Measurements from ENCODE around the gene HOMER1. TPM values are rescaled to one million over a fixed set of nuclear protein-coding genes. Genes with fewer than 3 reads are reported as not detected.

The HOMER1 gene
- total and polyA plus RNA-seq, 2 donors: 2.0 to 13.5 TPM

DNA sequence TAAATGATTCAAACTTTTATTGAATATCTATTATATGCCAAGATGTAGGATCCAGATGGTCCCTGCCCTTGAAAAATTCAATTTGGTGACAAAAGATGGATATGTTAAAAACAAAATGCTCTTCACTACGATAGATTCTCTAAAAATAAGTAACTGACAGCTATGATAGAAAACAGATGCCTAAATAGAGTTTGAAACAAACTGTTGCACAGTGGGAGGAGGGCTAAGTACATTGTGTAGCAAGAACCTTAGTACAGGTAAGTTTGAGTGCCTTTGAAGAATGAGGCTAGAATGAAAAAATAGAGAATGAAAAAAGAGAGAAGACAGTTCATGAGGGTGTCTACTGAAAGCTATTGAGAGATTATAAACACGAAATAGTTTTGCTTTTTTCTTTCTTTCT, 54.3 kb downstream of the HOMER1 start:
- no peaks in the 10 kb centered on the region for H3K4me1 ChIP-seq (ENCODE audit: control insufficient read depth in 2 of 2, insufficient read depth in 2 of 2, low read length in 2 of 2)
- no peak overlapping the region for H3K27ac ChIP-seq (ENCODE audit: low read depth in 1 of 2, low read length in 1 of 2)
- no peaks in the 10 kb centered on the region for H3K9me3 ChIP-seq (ENCODE audit: control insufficient read depth in 2 of 2, insufficient read depth in 1 of 2, low read length in 1 of 2)
- H3K4me3 ChIP-seq (ENCODE audit: low read length in 2 of 2): no peak overlapping the region
- 100% methylated on average over 2 of the region's 2 CpGs for WGBS
- DNase-seq (ENCODE audit: low read depth in 6 of 9, low spot score in 9 of 9): no peak
- H3K36me3 ChIP-seq (ENCODE audit: control insufficient read depth in 2 of 2, insufficient read depth in 2 of 2, low read length in 1 of 2): no peaks in the 10 kb centered on the region
- H3K27me3 ChIP-seq (ENCODE audit: control insufficient read depth in 2 of 2, insufficient read depth in 1 of 2, low read length in 1 of 2): no peaks in the 10 kb centered on the region

DNA sequence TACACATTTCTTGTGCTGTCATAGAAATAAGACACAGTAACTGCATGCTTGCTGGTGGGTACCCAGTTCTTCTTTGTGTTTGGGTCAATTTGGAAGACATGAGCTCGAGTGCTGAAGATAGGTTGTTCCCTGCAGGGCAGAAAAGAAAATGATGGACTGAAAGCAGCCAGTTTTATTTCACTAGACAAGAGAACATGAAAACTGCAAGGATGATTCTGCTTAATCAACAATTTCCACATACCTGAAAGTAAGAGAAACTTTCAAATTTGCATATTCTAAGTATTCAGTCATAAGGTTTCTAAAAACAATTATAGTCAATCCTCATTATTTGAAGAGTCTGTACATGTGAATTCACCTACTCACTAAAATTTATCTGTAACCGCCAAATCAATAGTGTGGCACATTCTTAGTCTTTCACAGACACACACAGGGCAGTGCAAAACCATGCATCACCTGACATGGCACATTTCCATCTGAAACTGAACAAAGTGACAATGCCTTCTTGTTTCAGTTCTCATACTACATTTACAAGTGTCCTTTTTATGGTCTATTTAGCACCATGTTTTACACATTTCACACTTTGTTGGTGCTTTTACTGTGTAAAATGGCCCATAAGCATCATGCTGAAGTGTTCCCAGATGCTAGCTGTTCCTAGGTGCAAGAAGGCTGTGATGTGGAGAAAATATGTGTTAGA, 56.9 kb downstream of the HOMER1 start:
- Histone ChIP-seq H3K4me3 (ENCODE audit: low read length in 2 of 2) (no peak overlapping the region), H3K9me3 (ENCODE audit: control insufficient read depth in 2 of 2, insufficient read depth in 1 of 2, low read length in 1 of 2) (no peaks in the 10 kb centered on the region), H3K27me3 (ENCODE audit: control insufficient read depth in 2 of 2, insufficient read depth in 1 of 2, low read length in 1 of 2) (no peaks in the 10 kb centered on the region), H3K4me1 (ENCODE audit: control insufficient read depth in 2 of 2, insufficient read depth in 2 of 2, low read length in 2 of 2) (no peaks in the 10 kb centered on the region), H3K36me3 (ENCODE audit: control insufficient read depth in 2 of 2, insufficient read depth in 2 of 2, low read length in 1 of 2) (no peaks in the 10 kb centered on the region), H3K27ac (ENCODE audit: low read depth in 1 of 2, low read length in 1 of 2) (no peak overlapping the region)
- no peak for DNase-seq (ENCODE audit: low read depth in 6 of 9, low spot score in 9 of 9)
- 93% methylated on average over 2 of the region's 2 CpGs for WGBS

DNA sequence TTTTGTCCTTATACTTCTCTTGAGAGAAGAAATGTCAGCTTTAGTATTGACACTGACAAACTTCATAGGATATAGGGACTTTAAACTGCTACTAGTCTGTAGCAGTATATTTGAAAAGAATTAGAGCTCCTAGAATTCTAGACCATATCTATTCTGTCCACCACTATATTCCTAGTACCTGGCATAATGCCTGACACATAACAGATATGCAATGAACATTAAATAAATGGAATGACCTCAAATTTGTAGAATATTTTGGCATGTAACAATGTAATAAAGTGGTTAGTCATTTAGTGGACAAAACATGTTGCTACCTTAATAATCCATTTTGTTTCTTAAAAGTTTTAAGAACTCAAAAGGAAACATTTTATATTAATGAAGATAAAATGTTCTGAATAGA, 57.5 kb downstream of the HOMER1 start:
- H3K36me3 ChIP-seq (ENCODE audit: control insufficient read depth in 2 of 2, insufficient read depth in 2 of 2, low read length in 1 of 2): no peaks in the 10 kb centered on the region
- H3K27me3 ChIP-seq (ENCODE audit: control insufficient read depth in 2 of 2, insufficient read depth in 1 of 2, low read length in 1 of 2): no peaks in the 10 kb centered on the region
- no peak overlapping the region for H3K4me3 ChIP-seq (ENCODE audit: low read length in 2 of 2)
- no peak overlapping the region for H3K27ac ChIP-seq (ENCODE audit: low read depth in 1 of 2, low read length in 1 of 2)
- H3K9me3 ChIP-seq (ENCODE audit: control insufficient read depth in 2 of 2, insufficient read depth in 1 of 2, low read length in 1 of 2): no peaks in the 10 kb centered on the region
- H3K4me1 ChIP-seq (ENCODE audit: control insufficient read depth in 2 of 2, insufficient read depth in 2 of 2, low read length in 2 of 2): no peaks in the 10 kb centered on the region
- DNase-seq (ENCODE audit: low read depth in 6 of 9, low spot score in 9 of 9): no peak

DNA sequence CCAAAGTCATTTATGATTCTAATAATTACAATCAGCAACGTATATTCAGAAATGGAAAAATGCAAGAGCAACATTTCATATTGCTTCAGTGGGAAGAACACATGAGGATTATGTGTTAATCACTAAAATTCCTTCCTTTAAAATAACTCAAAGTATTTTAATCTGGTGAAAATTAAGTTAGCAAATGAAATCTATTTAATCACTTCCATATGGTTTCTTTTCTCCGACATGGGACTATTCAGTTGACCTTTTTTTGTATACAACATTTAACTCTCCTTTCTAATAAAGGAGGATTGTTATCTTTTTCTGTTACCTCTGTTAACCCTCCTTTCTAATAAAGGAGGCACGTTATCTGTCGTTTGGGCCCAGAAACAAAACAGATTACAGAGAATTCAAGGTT, 59.9 kb downstream of the HOMER1 start:
- Histone ChIP-seq H3K27ac (ENCODE audit: low read depth in 1 of 2, low read length in 1 of 2) (no peak overlapping the region), H3K9me3 (ENCODE audit: control insufficient read depth in 2 of 2, insufficient read depth in 1 of 2, low read length in 1 of 2) (no peaks in the 10 kb centered on the region), H3K27me3 (ENCODE audit: control insufficient read depth in 2 of 2, insufficient read depth in 1 of 2, low read length in 1 of 2) (no peaks in the 10 kb centered on the region), H3K4me1 (ENCODE audit: control insufficient read depth in 2 of 2, insufficient read depth in 2 of 2, low read length in 2 of 2) (no peaks in the 10 kb centered on the region), H3K36me3 (ENCODE audit: control insufficient read depth in 2 of 2, insufficient read depth in 2 of 2, low read length in 1 of 2) (no peaks in the 10 kb centered on the region), H3K4me3 (ENCODE audit: low read length in 2 of 2) (no peak overlapping the region)
- 97% methylated on average over 4 of the region's 4 CpGs for WGBS
- DNase-seq (ENCODE audit: low read depth in 6 of 9, low spot score in 9 of 9): no peak

DNA sequence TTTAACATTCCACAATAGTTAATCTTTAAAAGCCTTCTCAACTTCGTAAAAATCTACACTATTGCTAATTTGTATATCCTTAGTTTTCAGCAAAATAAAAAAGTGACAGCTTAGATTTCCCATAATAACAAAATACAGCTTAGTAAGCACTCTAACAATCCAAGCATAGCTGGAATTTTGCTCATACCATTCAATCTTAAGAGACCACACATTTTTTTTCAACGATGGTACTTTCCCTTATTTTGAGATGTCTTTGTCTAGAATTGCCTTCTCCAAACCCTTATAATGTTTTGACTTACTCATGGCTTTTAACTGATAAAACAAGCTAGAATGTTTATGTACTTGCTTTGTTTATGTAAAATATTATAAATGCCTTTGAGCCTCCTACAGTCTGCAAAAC, 65.6 kb downstream of the HOMER1 start:
- Histone ChIP-seq H3K27me3 (ENCODE audit: control insufficient read depth in 2 of 2, insufficient read depth in 1 of 2, low read length in 1 of 2) (no peaks in the 10 kb centered on the region), H3K4me1 (ENCODE audit: control insufficient read depth in 2 of 2, insufficient read depth in 2 of 2, low read length in 2 of 2) (no peaks in the 10 kb centered on the region), H3K9me3 (ENCODE audit: control insufficient read depth in 2 of 2, insufficient read depth in 1 of 2, low read length in 1 of 2) (no peaks in the 10 kb centered on the region), H3K27ac (ENCODE audit: low read depth in 1 of 2, low read length in 1 of 2) (no peak overlapping the region), H3K36me3 (ENCODE audit: control insufficient read depth in 2 of 2, insufficient read depth in 2 of 2, low read length in 1 of 2) (no peaks in the 10 kb centered on the region), H3K4me3 (ENCODE audit: low read length in 2 of 2) (no peak overlapping the region)
- no peak for DNase-seq (ENCODE audit: low read depth in 6 of 9, low spot score in 9 of 9)
- WGBS: 97% methylated on average over 2 of the region's 2 CpGs

DNA sequence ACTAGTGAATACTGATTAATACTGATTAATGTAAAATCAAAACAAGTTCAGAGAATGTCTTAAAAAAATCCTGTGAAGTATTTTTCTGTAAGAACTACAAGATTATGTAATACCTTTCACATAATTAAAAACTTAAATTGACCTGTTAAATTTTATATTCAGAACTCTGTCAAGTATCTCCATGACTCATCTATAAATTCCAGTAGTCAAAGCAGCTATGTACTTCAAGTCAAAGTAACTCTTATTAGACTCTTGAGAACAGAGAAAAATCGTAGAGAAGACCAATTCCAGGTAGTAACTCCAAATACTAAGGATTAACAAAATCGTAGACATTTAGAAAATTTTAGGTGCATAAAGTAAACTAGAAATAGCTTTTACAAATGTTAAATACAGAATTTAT, 77.1 kb downstream of the HOMER1 start:
- Histone ChIP-seq H3K27me3 (ENCODE audit: control insufficient read depth in 2 of 2, insufficient read depth in 1 of 2, low read length in 1 of 2) (no peaks in the 10 kb centered on the region), H3K4me3 (ENCODE audit: low read length in 2 of 2) (no peak overlapping the region), H3K36me3 (ENCODE audit: control insufficient read depth in 2 of 2, insufficient read depth in 2 of 2, low read length in 1 of 2) (no peaks in the 10 kb centered on the region), H3K27ac (ENCODE audit: low read depth in 1 of 2, low read length in 1 of 2) (no peak overlapping the region), H3K4me1 (ENCODE audit: control insufficient read depth in 2 of 2, insufficient read depth in 2 of 2, low read length in 2 of 2) (no peaks in the 10 kb centered on the region), H3K9me3 (ENCODE audit: control insufficient read depth in 2 of 2, insufficient read depth in 1 of 2, low read length in 1 of 2) (no peaks in the 10 kb centered on the region)
- 96% methylated on average over 2 of the region's 2 CpGs for WGBS
- DNase-seq (ENCODE audit: low read depth in 6 of 9, low spot score in 9 of 9): no peak

DNA sequence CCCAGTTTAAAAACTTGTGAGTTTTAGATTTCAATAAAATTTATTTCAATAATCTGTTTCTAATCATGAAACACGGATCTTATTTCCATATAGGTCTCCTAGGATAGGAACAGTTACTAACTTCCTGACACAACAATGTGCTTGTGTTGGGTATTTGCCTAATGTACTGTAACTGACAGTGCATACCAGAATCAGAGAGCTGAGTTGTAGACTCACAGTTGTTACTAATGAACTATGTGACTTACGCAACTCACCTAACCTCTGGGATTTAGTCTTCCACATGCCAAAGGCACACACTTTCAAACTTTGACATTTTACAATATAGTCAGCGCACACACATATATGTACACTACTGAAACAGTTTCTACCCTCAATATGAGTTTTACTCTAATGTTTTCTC, 77.7 kb downstream of the HOMER1 start:
- no peak for DNase-seq (ENCODE audit: low read depth in 6 of 9, low spot score in 9 of 9)
- no peaks in the 10 kb centered on the region for H3K4me1 ChIP-seq (ENCODE audit: control insufficient read depth in 2 of 2, insufficient read depth in 2 of 2, low read length in 2 of 2)
- no peaks in the 10 kb centered on the region for H3K9me3 ChIP-seq (ENCODE audit: control insufficient read depth in 2 of 2, insufficient read depth in 1 of 2, low read length in 1 of 2)
- no peak overlapping the region for H3K27ac ChIP-seq (ENCODE audit: low read depth in 1 of 2, low read length in 1 of 2)
- WGBS: 99% methylated on average over 3 of the region's 3 CpGs
- H3K4me3 ChIP-seq (ENCODE audit: low read length in 2 of 2): no peak overlapping the region
- no peaks in the 10 kb centered on the region for H3K27me3 ChIP-seq (ENCODE audit: control insufficient read depth in 2 of 2, insufficient read depth in 1 of 2, low read length in 1 of 2)
- no peaks in the 10 kb centered on the region for H3K36me3 ChIP-seq (ENCODE audit: control insufficient read depth in 2 of 2, insufficient read depth in 2 of 2, low read length in 1 of 2)

DNA sequence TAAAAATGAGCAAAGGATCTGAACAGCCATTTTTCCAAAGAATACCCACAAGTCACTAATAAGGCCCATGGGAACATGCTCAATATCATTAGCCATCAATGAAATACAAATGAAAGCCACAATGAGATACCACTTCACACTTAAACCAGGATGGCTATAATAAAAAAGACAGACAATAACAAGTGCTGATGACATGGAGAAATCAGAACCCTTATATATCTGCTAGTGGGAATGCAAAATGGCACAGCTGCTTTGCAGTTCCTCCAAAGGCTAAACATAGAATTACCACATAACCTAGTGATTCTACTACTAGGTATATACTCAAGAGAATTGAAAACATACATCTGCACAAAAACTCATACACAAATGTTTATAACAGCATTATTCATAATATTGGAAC, 83.7 kb downstream of the HOMER1 start:
- Histone ChIP-seq H3K27me3 (ENCODE audit: control insufficient read depth in 2 of 2, insufficient read depth in 1 of 2, low read length in 1 of 2) (no peaks in the 10 kb centered on the region), H3K4me3 (ENCODE audit: low read length in 2 of 2) (no peak overlapping the region), H3K27ac (ENCODE audit: low read depth in 1 of 2, low read length in 1 of 2) (no peak overlapping the region), H3K36me3 (ENCODE audit: control insufficient read depth in 2 of 2, insufficient read depth in 2 of 2, low read length in 1 of 2) (no peaks in the 10 kb centered on the region), H3K9me3 (ENCODE audit: control insufficient read depth in 2 of 2, insufficient read depth in 1 of 2, low read length in 1 of 2) (no peaks in the 10 kb centered on the region), H3K4me1 (ENCODE audit: control insufficient read depth in 2 of 2, insufficient read depth in 2 of 2, low read length in 2 of 2) (no peaks in the 10 kb centered on the region)
- no peak for DNase-seq (ENCODE audit: low read depth in 6 of 9, low spot score in 9 of 9)

DNA sequence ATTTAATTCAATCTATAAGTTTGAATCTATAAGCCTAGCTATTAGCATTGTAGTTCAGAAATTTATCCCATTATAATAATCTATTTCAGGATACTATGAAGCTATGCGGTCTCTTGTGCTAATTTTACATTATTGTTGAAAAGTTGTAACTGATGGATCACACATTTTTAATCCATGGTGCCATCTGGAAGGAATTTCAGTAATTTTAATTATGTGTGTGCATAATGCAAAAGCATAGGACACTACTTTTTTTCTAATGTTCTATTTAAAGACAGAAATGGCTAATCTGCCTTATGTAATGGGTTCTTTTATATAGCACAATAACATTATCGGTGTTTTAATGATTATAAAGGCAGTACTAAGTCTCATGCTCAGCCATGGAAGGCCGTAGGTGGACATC, 90.6 kb downstream of the HOMER1 start:
- Histone ChIP-seq H3K27me3 (ENCODE audit: control insufficient read depth in 2 of 2, insufficient read depth in 1 of 2, low read length in 1 of 2) (no peaks in the 10 kb centered on the region), H3K27ac (ENCODE audit: low read depth in 1 of 2, low read length in 1 of 2) (no peak overlapping the region), H3K4me3 (ENCODE audit: low read length in 2 of 2) (no peak overlapping the region), H3K9me3 (ENCODE audit: control insufficient read depth in 2 of 2, insufficient read depth in 1 of 2, low read length in 1 of 2) (no peaks in the 10 kb centered on the region), H3K4me1 (ENCODE audit: control insufficient read depth in 2 of 2, insufficient read depth in 2 of 2, low read length in 2 of 2) (no peaks in the 10 kb centered on the region), H3K36me3 (ENCODE audit: control insufficient read depth in 2 of 2, insufficient read depth in 2 of 2, low read length in 1 of 2) (no peaks in the 10 kb centered on the region)
- 81% methylated on average over 3 of the region's 3 CpGs for whole genome bisulfite sequencing
- DNase-seq (ENCODE audit: low read depth in 6 of 9, low spot score in 9 of 9): no peak

DNA sequence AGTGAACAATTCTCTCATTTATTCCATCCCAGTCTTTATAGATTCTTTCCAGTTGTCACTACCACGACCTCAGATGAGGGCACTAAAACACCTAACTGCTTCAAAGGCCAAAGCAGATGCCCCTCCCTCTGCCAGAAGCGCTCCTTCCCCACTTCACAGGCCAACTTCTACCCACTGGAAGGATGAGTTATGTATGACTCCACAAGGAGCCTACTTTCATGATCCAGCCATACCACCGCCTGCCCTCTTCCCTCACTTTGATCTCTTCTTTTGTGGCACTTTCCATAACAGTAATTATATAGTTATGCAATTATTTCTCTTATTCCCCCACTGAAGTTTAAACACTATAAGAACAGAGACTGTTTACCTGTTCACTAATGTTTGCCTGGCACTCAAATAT, 93.7 kb downstream of the HOMER1 start:
- 88% methylated on average over 3 of the region's 3 CpGs for WGBS
- no peaks in the 10 kb centered on the region for H3K9me3 ChIP-seq (ENCODE audit: control insufficient read depth in 2 of 2, insufficient read depth in 1 of 2, low read length in 1 of 2)
- no peak for DNase-seq (ENCODE audit: low read depth in 6 of 9, low spot score in 9 of 9)
- no peak overlapping the region for H3K27ac ChIP-seq (ENCODE audit: low read depth in 1 of 2, low read length in 1 of 2)
- H3K36me3 ChIP-seq (ENCODE audit: control insufficient read depth in 2 of 2, insufficient read depth in 2 of 2, low read length in 1 of 2): no peaks in the 10 kb centered on the region
- no peaks in the 10 kb centered on the region for H3K27me3 ChIP-seq (ENCODE audit: control insufficient read depth in 2 of 2, insufficient read depth in 1 of 2, low read length in 1 of 2)
- H3K4me1 ChIP-seq (ENCODE audit: control insufficient read depth in 2 of 2, insufficient read depth in 2 of 2, low read length in 2 of 2): no peaks in the 10 kb centered on the region
- H3K4me3 ChIP-seq (ENCODE audit: low read length in 2 of 2): no peak overlapping the region

Measured in thymus (tissue), 11 donors.